HG02943 (cell line): ENCODE data around the gene KLHL33.

Experiments
- ATAC-seq: cut with Tn5 transposase; IDR thresholded peaks from one replicate; pipeline ENCODE4 v1.9.1; 2021; ENCODE audit warnings: mild to moderate bottlenecking, low read depth, moderate library complexity; ENCODE audit not compliant: unreplicated experiment

Gene KLHL33

GRCh38 chr14:20376071-20376588, 59.8 kb downstream of the KLHL33 start:
- no peak for ATAC-seq
